Osteoblast (primary cell): ENCODE data around the gene S100Z. TPM values are rescaled to one million over a fixed set of nuclear protein-coding genes. Genes with fewer than 3 reads are reported as not detected.

ENCODE experiments used
- DNase-seq: peaks from one replicate; pipeline ENCODE4 v3.0.0; 2011; ENCODE audit warnings: low spot score, mixed read lengths; ENCODE audit not compliant: insufficient read length; ENCODE audit errors: missing footprints
- H2AFZ ChIP-seq: 2 replicates; pipeline ENCODE4 v1.6.0; 2011; ENCODE audit warnings: mild to moderate bottlenecking, low read length
- H3K27ac ChIP-seq: 2 replicates; pipeline ENCODE4 v1.5.1; 2011; ENCODE audit warnings: mild to moderate bottlenecking, low read depth, low read length, moderate library complexity
- H3K27me3 ChIP-seq: 2 replicates; pipeline ENCODE4 v1.6.0; 2012; ENCODE audit warnings: mild to moderate bottlenecking, control low read depth, inconsistent platforms, low read length, moderate library complexity; ENCODE audit not compliant: insufficient read depth
- H3K36me3 ChIP-seq: 2 replicates; pipeline ENCODE4 v1.5.1; 2011; ENCODE audit warnings: mild to moderate bottlenecking, low read length, control low read depth, moderate library complexity; ENCODE audit not compliant: insufficient read depth
- H3K4me1 ChIP-seq: 2 replicates; pipeline ENCODE4 v1.5.1; 2011; ENCODE audit warnings: mild to moderate bottlenecking, low read length, control low read depth, moderate library complexity; ENCODE audit not compliant: insufficient read depth
- H3K4me2 ChIP-seq: 2 replicates; pipeline ENCODE4 v1.6.0; 2011; ENCODE audit warnings: mild to moderate bottlenecking, low read length; ENCODE audit not compliant: insufficient read depth
- H3K4me3 ChIP-seq: fragments of 200-600 bp; sonication (generic); 3 replicates; pipeline ENCODE4 v1.5.1; 2012; ENCODE audit warnings: mild to moderate bottlenecking, low read length, inconsistent platforms; ENCODE audit not compliant: insufficient read depth
- H3K79me2 ChIP-seq: 2 replicates; pipeline ENCODE4 v1.6.0; 2012; ENCODE audit warnings: mild to moderate bottlenecking, low read length, control low read depth, inconsistent platforms; ENCODE audit not compliant: insufficient read depth
- H3K9me3 ChIP-seq: 2 replicates; pipeline ENCODE4 v1.5.1; 2011; ENCODE audit warnings: low read depth, low read length, control low read depth
- H4K20me1 ChIP-seq: 2 replicates; pipeline ENCODE4 v1.6.0; 2012; ENCODE audit warnings: mild to moderate bottlenecking, low read length, control low read depth; ENCODE audit not compliant: insufficient read depth
- total RNA-seq: library from RNA; depleted of rRNA; stranded (reverse); fragments of >200 nt; gene quantifications from 2 replicates; pipeline ENCODE4 v1.2.3, GENCODE V29; 2012
- TF ChIP-seq, protein P1 (sequence below): IDR thresholded peaks from 2 replicates; pipeline ENCODE4 v1.5.1; 2011; ENCODE audit warnings: mild to moderate bottlenecking, low read depth, low read length, moderate library complexity; ENCODE audit errors: extremely low read depth

Gene S100Z
- total RNA-seq, 1 donor, result not detected

DNA sequence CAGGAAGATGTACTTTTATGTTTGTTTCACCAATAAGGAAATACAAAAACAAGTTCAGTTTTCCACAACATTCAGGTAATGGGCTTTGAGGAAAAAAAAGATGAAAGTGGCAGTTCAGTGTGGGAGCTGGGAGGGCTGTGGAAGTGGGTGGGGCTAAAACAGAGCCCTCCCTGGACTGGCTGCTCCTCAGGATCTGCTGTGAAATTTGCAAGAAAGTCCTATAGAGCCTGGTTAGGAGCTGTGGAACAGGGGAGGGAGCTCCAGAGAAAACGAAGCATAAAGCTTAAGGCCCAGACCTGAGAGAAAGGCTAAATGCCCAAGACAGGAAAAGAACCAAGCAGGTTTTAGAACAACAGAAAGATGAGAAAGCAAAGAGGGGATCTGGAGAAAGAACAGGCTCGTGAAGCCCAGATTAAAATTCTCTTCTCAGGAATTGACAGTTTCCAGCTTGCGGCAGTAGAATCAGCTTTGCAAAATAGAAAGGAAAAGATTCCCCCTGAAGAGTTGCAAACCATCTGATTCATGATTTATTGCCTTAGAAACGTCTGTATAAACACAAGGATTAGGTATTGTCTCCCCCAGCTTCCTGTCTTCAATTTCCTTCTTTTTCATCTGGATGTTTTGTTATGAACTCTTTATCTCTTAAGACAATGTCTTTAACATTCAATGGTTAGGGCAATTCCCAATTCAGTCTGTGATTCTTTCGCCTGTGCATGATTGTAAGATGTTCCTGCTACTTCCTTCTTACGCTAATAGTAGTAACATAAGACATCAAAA lies 76.7 kb downstream of the S100Z start:
- H3K79me2 ChIP-seq, result no peaks in the 10 kb centered on the region
- H3K4me1 ChIP-seq, result no peaks in the 10 kb centered on the region
- no peak for DNase-seq
- no peaks in the 10 kb centered on the region for H3K36me3 ChIP-seq
- no peak overlapping the region for H3K4me2 ChIP-seq
- H4K20me1 ChIP-seq, result no peaks in the 10 kb centered on the region
- no peaks in the 10 kb centered on the region for H3K9me3 ChIP-seq
- TF ChIP-seq, protein P1, sequence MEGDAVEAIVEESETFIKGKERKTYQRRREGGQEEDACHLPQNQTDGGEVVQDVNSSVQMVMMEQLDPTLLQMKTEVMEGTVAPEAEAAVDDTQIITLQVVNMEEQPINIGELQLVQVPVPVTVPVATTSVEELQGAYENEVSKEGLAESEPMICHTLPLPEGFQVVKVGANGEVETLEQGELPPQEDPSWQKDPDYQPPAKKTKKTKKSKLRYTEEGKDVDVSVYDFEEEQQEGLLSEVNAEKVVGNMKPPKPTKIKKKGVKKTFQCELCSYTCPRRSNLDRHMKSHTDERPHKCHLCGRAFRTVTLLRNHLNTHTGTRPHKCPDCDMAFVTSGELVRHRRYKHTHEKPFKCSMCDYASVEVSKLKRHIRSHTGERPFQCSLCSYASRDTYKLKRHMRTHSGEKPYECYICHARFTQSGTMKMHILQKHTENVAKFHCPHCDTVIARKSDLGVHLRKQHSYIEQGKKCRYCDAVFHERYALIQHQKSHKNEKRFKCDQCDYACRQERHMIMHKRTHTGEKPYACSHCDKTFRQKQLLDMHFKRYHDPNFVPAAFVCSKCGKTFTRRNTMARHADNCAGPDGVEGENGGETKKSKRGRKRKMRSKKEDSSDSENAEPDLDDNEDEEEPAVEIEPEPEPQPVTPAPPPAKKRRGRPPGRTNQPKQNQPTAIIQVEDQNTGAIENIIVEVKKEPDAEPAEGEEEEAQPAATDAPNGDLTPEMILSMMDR, result no peak
- H2AFZ ChIP-seq, result no peak overlapping the region
- H3K4me3 ChIP-seq, result no peak overlapping the region
- peaks cover 27% of the 10 kb centered on the region for H3K27me3 ChIP-seq
- no peak overlapping the region for H3K27ac ChIP-seq

DNA sequence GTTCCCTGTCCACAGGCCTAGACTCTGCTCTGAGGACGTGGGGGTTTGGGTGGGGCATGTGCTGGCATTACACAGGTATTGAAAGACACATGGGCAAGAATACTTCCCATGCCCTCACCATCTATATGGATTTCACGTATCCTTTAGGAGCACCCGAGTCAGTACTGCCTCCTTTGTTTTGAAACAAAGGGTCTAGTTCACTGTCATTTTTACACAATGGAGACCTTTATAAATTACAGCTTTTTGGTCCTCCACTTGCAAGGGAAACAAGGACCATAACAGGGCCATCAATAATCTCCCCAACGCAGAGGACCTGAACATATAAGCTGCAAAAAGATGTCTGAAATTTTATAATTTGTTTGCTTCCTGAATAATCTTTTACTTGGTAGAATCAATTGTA lies 78.1 kb downstream of the S100Z start:
- H3K4me2 ChIP-seq, result no peak overlapping the region
- DNase-seq, result no peak
- no peaks in the 10 kb centered on the region for H3K79me2 ChIP-seq
- no peak overlapping the region for H3K4me3 ChIP-seq
- H3K27ac ChIP-seq, result no peak overlapping the region
- H3K36me3 ChIP-seq, result no peaks in the 10 kb centered on the region
- TF ChIP-seq, protein P1, result no peak
- no peak overlapping the region for H2AFZ ChIP-seq
- no peaks in the 10 kb centered on the region for H4K20me1 ChIP-seq
- H3K4me1 ChIP-seq, result no peaks in the 10 kb centered on the region
- peaks cover 26% of the 10 kb centered on the region for H3K27me3 ChIP-seq
- H3K9me3 ChIP-seq, result no peaks in the 10 kb centered on the region

DNA sequence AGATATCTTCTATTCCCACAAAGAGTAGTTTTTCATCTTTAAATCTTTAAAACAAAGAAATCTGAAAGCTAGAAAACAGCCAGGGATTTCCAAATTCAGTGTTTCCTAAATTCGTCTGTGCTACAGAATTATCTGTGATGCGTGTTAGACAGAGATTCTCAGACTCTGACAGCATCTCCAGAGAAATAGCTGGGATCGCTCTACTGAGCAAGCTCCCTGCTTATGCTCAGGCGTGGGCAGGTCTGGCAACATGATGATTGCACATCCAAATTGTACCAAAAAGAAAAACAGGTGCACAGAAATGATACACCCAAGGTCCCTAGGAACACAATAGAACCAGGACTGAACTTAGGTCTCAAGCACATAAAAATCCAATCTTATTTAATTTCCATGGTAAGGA lies 80.3 kb downstream of the S100Z start:
- peaks cover 19% of the 10 kb centered on the region for H3K27me3 ChIP-seq
- H3K4me2 ChIP-seq, result no peak overlapping the region
- TF ChIP-seq, protein P1, result no peak
- H3K79me2 ChIP-seq, result no peaks in the 10 kb centered on the region
- no peaks in the 10 kb centered on the region for H3K9me3 ChIP-seq
- H2AFZ ChIP-seq, result no peak overlapping the region
- no peak overlapping the region for H3K27ac ChIP-seq
- H4K20me1 ChIP-seq, result no peaks in the 10 kb centered on the region
- peak; percentile 58 for DNase-seq
- no peaks in the 10 kb centered on the region for H3K36me3 ChIP-seq
- H3K4me3 ChIP-seq, result no peak overlapping the region
- H3K4me1 ChIP-seq, result no peaks in the 10 kb centered on the region

DNA sequence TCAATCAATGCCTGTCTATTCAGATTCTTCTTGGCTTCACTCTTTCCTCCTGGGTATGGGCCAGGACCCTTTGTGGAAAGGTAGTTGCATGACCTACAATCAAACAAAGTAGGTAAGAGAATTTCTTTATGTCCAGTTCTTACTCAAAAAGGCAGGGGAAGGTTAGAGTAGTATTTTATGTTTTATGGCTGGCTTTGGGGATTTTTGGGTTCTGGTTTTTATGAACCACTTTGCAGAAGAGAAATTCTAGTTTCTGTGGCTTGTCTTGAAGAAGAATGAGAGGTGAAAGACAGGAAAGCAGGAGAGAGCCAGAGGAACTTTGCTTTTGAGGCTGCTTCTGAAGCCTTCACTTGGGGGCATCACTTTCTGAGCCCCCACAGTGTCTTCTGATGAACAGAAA lies 88.4 kb downstream of the S100Z start:
- Histone ChIP-seq H3K27me3 (no peaks in the 10 kb centered on the region), H3K4me2 (no peak overlapping the region), H3K27ac (no peak overlapping the region), H2AFZ (no peak overlapping the region), H3K4me3 (no peak overlapping the region), H4K20me1 (no peaks in the 10 kb centered on the region), H3K4me1 (peaks cover 14% of the 10 kb centered on the region), H3K36me3 (no peaks in the 10 kb centered on the region), H3K79me2 (no peaks in the 10 kb centered on the region), H3K9me3 (no peaks in the 10 kb centered on the region)
- TF ChIP-seq, protein P1, result no peak
- no peak for DNase-seq
